ENCODE data around the gene BCOR.
A peak's percentile ranks its signal among the peaks of the same experiment; 100 is the strongest.

The BCOR gene

GRCh38 chrX:40040686-40041461 is 56.9 kb downstream of the BCOR start:
- TF ChIP-seq SNAI2 (CRISPR knock-in tag; IDR thresholded peaks at IDR 0.05), result no peak
- TF ChIP-seq ZNF70 (CRISPR knock-in tag; IDR thresholded peaks at IDR 0.05), result peak; percentile 93
- ATAC-seq, result no peak

GRCh38 chrX:40039887-40040286 is 57.9 kb downstream of the BCOR start:
- no peak for TF ChIP-seq TCF4 (CRISPR knock-in tag; IDR thresholded peaks at IDR 0.05; ENCODE audit: borderline replicate concordance)
- no peak for TF ChIP-seq ZNF8 (CRISPR knock-in tag; IDR thresholded peaks at IDR 0.05)
- TF ChIP-seq ESRRG (CRISPR knock-in tag; IDR thresholded peaks at IDR 0.05), result no peak
- no peak for TF ChIP-seq ARNTL (CRISPR knock-in tag; IDR thresholded peaks at IDR 0.05; ENCODE audit: borderline replicate concordance, low read depth)
- TF ChIP-seq GLIS3 (CRISPR knock-in tag; IDR thresholded peaks at IDR 0.05), result no peak
- no peak for TF ChIP-seq TOX (CRISPR knock-in tag; IDR thresholded peaks at IDR 0.05; ENCODE audit: borderline replicate concordance)
- TF ChIP-seq ZNF565 (CRISPR knock-in tag; conservative IDR thresholded peaks at IDR 0.05; ENCODE audit: low read depth), result no peak
- no peak for TF ChIP-seq CSDC2 (CRISPR knock-in tag; IDR thresholded peaks at IDR 0.05)
- TF ChIP-seq ISL1 (CRISPR knock-in tag; IDR thresholded peaks at IDR 0.05), result no peak
- TF ChIP-seq SNAI2 (CRISPR knock-in tag; IDR thresholded peaks at IDR 0.05), result no peak
- TF ChIP-seq RARB (CRISPR knock-in tag; IDR thresholded peaks at IDR 0.05), result no peak
- no peak for TF ChIP-seq ZC3H10 (CRISPR knock-in tag; IDR thresholded peaks at IDR 0.05)
- TF ChIP-seq ZFP3 (CRISPR knock-in tag; IDR thresholded peaks at IDR 0.05), result no peak
- no peak for TF ChIP-seq OSR1 (CRISPR knock-in tag; IDR thresholded peaks at IDR 0.05)
- no peak for TF ChIP-seq ZFP30 (CRISPR knock-in tag; IDR thresholded peaks at IDR 0.05)
- TF ChIP-seq TSHZ2 (CRISPR knock-in tag; IDR thresholded peaks at IDR 0.05), result no peak
- no peak for TF ChIP-seq ZNF70 (CRISPR knock-in tag; IDR thresholded peaks at IDR 0.05)
- no peak for ATAC-seq

- no peak for ATAC-seq
- TF ChIP-seq RARB (CRISPR knock-in tag; IDR thresholded peaks at IDR 0.05), result no peak
- TF ChIP-seq ZNF70 (CRISPR knock-in tag; IDR thresholded peaks at IDR 0.05), result no peak
- no peak for TF ChIP-seq ARNTL (CRISPR knock-in tag; IDR thresholded peaks at IDR 0.05; ENCODE audit: borderline replicate concordance, low read depth)
- TF ChIP-seq TSHZ2 (CRISPR knock-in tag; IDR thresholded peaks at IDR 0.05), result no peak
- no peak for TF ChIP-seq TCF4 (CRISPR knock-in tag; IDR thresholded peaks at IDR 0.05; ENCODE audit: borderline replicate concordance)
- no peak for TF ChIP-seq BACH2 (CRISPR knock-in tag; IDR thresholded peaks at IDR 0.05; ENCODE audit: borderline replicate concordance)
- TF ChIP-seq ZNF8 (CRISPR knock-in tag; IDR thresholded peaks at IDR 0.05), result no peak
- TF ChIP-seq CSDC2 (CRISPR knock-in tag; IDR thresholded peaks at IDR 0.05), result no peak
- no peak for TF ChIP-seq PATZ1 (CRISPR knock-in tag; IDR thresholded peaks at IDR 0.05; ENCODE audit: borderline replicate concordance)
- no peak for TF ChIP-seq CSRNP3 (CRISPR knock-in tag; IDR thresholded peaks at IDR 0.05)
Measured at GRCh38 chrX:40037367-40037766, 60.4 kb downstream of the BCOR start.

Measured in SK-N-SH treated with all-trans-retinoic acid at 6 μM for 48 hours (cell line).